OCI-LY7 (cell line): Measurements from ENCODE around the gene ARID5B. TPM values are rescaled to one million over a fixed set of nuclear protein-coding genes. Genes with fewer than 3 reads are reported as not detected.

Source experiments
- BruUV-seq: library from RNA; stranded (reverse); fragments of 400-500 nt; replicated peaks from 2 replicates; lab custom pipeline; 2021; lab: Mats Ljungman, UMichigan
- CTCF ChIA-PET: fragments of 300-600 bp; sonication (Branson Sonifier 250); formaldehyde crosslinking; loops from one replicate; lab custom pipeline; 2022; ENCODE audit warnings: antibody characterized with exemption; ENCODE audit not compliant: unreplicated experiment; lab: Charles Lee
- POLR2A ChIA-PET: fragments of 300-600 bp; sonication (Branson Sonifier 250); formaldehyde crosslinking; loops from one replicate; lab custom pipeline; 2022; ENCODE audit warnings: antibody characterized with exemption; lab: Charles Lee
- DNase-seq: peaks from one replicate; pipeline ENCODE4 v3.0.0-alpha.2; 2015; ENCODE audit warnings: low spot score
- H2AFZ ChIP-seq: fragments of 200-600 bp; sonication (generic), shearing (Covaris generic); 2 replicates; pipeline ENCODE4 v1.6.1; 2014; ENCODE audit warnings: mild to moderate bottlenecking, antibody characterized with exemption, low read length, moderate library complexity
- H3K27ac ChIP-seq: fragments of 200-600 bp; sonication (generic); 2 replicates; pipeline ENCODE4 v1.5.1; 2014; ENCODE audit warnings: mixed run types, low read depth, mild to moderate bottlenecking, moderate library complexity, low read length, inconsistent platforms; ENCODE audit not compliant: poor library complexity, severe bottlenecking
- H3K36me3 ChIP-seq: fragments of 200-600 bp; sonication (generic); 2 replicates; pipeline ENCODE4 v1.6.1; 2014; ENCODE audit warnings: mild to moderate bottlenecking, antibody characterized with exemption, low read length, moderate library complexity, mixed read lengths; ENCODE audit not compliant: insufficient read depth
- H3K4me1 ChIP-seq: fragments of 200-600 bp; sonication (generic); 2 replicates; pipeline ENCODE4 v1.5.1; 2014; ENCODE audit warnings: mild to moderate bottlenecking, low read length; ENCODE audit not compliant: insufficient read depth, poor library complexity, severe bottlenecking
- H3K4me2 ChIP-seq: fragments of 200-600 bp; sonication (generic); 2 replicates; pipeline ENCODE4 v1.6.1; 2014; ENCODE audit warnings: mild to moderate bottlenecking, low read length
- H3K4me3 ChIP-seq: fragments of 200-600 bp; sonication (generic); 2 replicates; pipeline ENCODE4 v1.5.1; 2014; ENCODE audit warnings: mild to moderate bottlenecking, low read depth, low read length; ENCODE audit not compliant: poor library complexity, severe bottlenecking
- H3K79me2 ChIP-seq: fragments of 200-600 bp; sonication (generic); 2 replicates; pipeline ENCODE4 v1.6.1; 2016; ENCODE audit warnings: low read depth, mild to moderate bottlenecking, low read length, moderate library complexity, mixed read lengths; ENCODE audit not compliant: insufficient read depth
- H3K9me2 ChIP-seq: fragments of 200-600 bp; sonication (generic); 2 replicates; pipeline ENCODE4 v1.6.1; 2016; ENCODE audit warnings: mild to moderate bottlenecking, low read length, mixed read lengths; ENCODE audit not compliant: insufficient read depth
- H3K9me3 ChIP-seq: fragments of 200-600 bp; sonication (generic); 2 replicates; pipeline ENCODE4 v1.6.1; 2014; ENCODE audit warnings: mild to moderate bottlenecking, mixed run types, low read length, mixed read lengths
- H4K20me1 ChIP-seq: fragments of 200-600 bp; sonication (generic); 2 replicates; pipeline ENCODE4 v1.6.1; 2014; ENCODE audit warnings: mild to moderate bottlenecking, antibody characterized with exemption, low read length, moderate library complexity, mixed read lengths; ENCODE audit not compliant: insufficient read depth
- CTCF ChIP-seq: fragments of 200-600 bp; sonication (generic); conservative IDR thresholded peaks from 2 replicates; pipeline ENCODE4 v1.5.1; 2014; ENCODE audit warnings: mild to moderate bottlenecking, antibody characterized with exemption, low read length, moderate library complexity, mixed read lengths
- EZH2phosphoT487 ChIP-seq: fragments of 200-600 bp; sonication (generic); IDR thresholded peaks from 2 replicates; pipeline ENCODE4 v1.6.1; 2018; ENCODE audit warnings: low read depth, borderline replicate concordance, mild to moderate bottlenecking, mixed run types, antibody characterized with exemption, low read length, moderate library complexity, mixed read lengths
- intact Hi-C: fragments of 100-400 bp; cut with micrococcal nuclease; formaldehyde crosslinking; loops from one replicate; pipeline ENCODE4 v1.10.0; 2022; ENCODE audit not compliant: unreplicated experiment
- total RNA-seq, 2 experiments: library from RNA; depleted of rRNA in 1 of 2; stranded (reverse); fragments of >200 nt in 1 of 2; shearing (Covaris generic) in 1 of 2; gene quantifications; 2 replicates each; pipeline ENCODE4 v1.2.3, GENCODE V29; 2014 to 2022

The ARID5B gene
- total RNA-seq, 2 experiments from 2014 or later, result 38.0 to 56.7 TPM

GRCh38 chr10:62087329-62087728 is 185.8 kb downstream of the ARID5B start:
- no peak overlapping the region for H3K4me3 ChIP-seq
- peaks cover 23% of the 10 kb centered on the region for H3K4me1 ChIP-seq
- ChIA-PET CTCF (no interaction called here), POLR2A (interaction anchor here (0.6 to 1.4 kb wide), 3 partner anchors 14 to 186 kb away, joined by 3 to 4 read pairs (median 3); partner anchors contain the start of gene ARID5B)
- no peak for DNase-seq
- no peak overlapping the region for H2AFZ ChIP-seq
- no peaks in the 10 kb centered on the region for H3K9me3 ChIP-seq
- no TSS peak for BruUV-seq
- intact Hi-C loops, result loop anchor here (10.0 kb wide), 1 partner anchor 107 kb away; no protein-coding TSS in a partner anchor
- H3K79me2 ChIP-seq, result no peaks in the 10 kb centered on the region; the same call in 1 of the 2 replicates
- TF ChIP-seq EZH2phosphoT487 (no peak), CTCF (no peak)
- no peaks in the 10 kb centered on the region for H3K9me2 ChIP-seq
- peaks cover 77% of the 10 kb centered on the region for H3K36me3 ChIP-seq
- H3K4me2 ChIP-seq, result no peak overlapping the region
- no peak overlapping the region for H3K27ac ChIP-seq
- H4K20me1 ChIP-seq, result no peaks in the 10 kb centered on the region

- Histone ChIP-seq H4K20me1 (no peaks in the 10 kb centered on the region), H3K4me2 (no peak overlapping the region), H3K9me3 (no peaks in the 10 kb centered on the region), H3K4me1 (peaks cover 8% of the 10 kb centered on the region), H3K4me3 (no peak overlapping the region), H3K79me2 (no peaks in the 10 kb centered on the region; the same call in 1 of the 2 replicates), H2AFZ (no peak overlapping the region), H3K9me2 (no peaks in the 10 kb centered on the region), H3K27ac (no peak overlapping the region), H3K36me3 (peaks cover 89% of the 10 kb centered on the region)
- DNase-seq, result no peak
- no peak for TF ChIP-seq EZH2phosphoT487
- TF ChIP-seq CTCF, result no peak
- intact Hi-C loops, result loop anchor here (10.0 kb wide), 1 partner anchor 106 kb away; no protein-coding TSS in a partner anchor
- BruUV-seq, result no TSS peak
- POLR2A ChIA-PET, result interaction anchor here (0.5 to 1.4 kb wide), 10 partner anchors 9 to 1056 kb away, joined by 3 to 7 read pairs (median 4); no protein-coding TSS in a partner anchor
- CTCF ChIA-PET, result interaction anchor here (0.7 kb wide), 1 partner anchor 50 kb away, joined by 3 read pairs; no protein-coding TSS in a partner anchor
Measured at GRCh38 chr10:62088786-62089185, 187.3 kb downstream of the ARID5B start.

GRCh38 chr10:62092301-62093030 is 191.0 kb downstream of the ARID5B start:
- Histone ChIP-seq H3K9me2 (no peaks in the 10 kb centered on the region), H3K36me3 (peaks cover 70% of the 10 kb centered on the region), H3K4me1 (no peaks in the 10 kb centered on the region), H3K27ac (no peak overlapping the region), H3K4me2 (no peak overlapping the region), H3K9me3 (no peaks in the 10 kb centered on the region), H4K20me1 (no peaks in the 10 kb centered on the region), H2AFZ (no peak overlapping the region), H3K79me2 (no peaks in the 10 kb centered on the region), H3K4me3 (no peak overlapping the region)
- TF ChIP-seq CTCF (no peak), EZH2phosphoT487 (no peak)
- ChIA-PET POLR2A (no interaction called here), CTCF (no interaction called here)
- intact Hi-C loops, result no loop called here
- DNase-seq, result no peak
- no TSS peak for BruUV-seq
